ENCODE results near the gene CNP.

DNA sequence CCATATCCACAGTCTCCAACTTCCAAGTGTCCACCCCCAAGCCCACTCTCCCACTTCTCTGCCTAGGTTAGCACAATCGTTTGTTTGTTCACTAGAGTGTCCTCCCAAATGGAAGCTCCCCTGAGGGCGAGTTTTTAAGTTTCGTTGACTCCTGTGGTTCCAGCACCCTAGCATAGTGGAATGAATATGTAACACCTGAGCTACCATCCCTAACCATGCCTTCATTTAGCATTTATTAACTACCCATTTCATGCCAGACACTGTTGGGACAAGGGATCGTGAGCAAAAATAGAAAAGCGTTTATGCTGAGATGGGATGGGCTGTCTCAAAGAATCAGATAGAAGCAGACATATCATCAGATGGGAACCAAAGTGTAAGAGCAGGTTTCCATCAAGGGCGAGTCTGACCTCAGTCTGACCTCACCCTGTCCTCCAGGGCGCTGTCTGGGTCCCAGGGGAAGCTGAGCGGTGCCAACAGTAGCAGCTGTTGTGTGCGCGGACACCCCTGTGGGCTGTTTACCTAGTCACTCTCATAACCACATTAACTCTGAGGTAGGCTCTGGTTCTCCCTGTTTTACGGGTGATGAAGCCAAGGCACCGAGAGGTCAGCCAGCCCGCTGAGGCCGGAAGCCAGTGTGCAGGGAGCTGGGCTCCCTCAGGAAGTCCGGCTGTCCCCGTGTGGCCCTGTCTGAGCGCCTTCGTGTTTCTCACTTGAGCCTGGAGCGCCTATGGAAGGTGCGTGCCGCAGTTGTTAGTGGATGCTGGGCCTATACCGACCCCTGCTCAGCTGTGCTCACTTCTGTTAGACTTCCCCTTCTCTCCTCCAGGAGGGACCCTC lies 6.2 kb downstream of the CNP start:
- TF ChIP-seq TCF7L2 (IDR thresholded peaks at IDR 0.05; ENCODE audit: low read depth, low read length) (no peak), CTCF (IDR thresholded peaks at IDR 0.05) (no peak), POLR2AphosphoS5 (IDR thresholded peaks at IDR 0.05; ENCODE audit: low read depth, low read length) (peak; percentile 24; the same call in 1 of the 2 replicates)

All from Panc1 (cell line).